ENCODE results near the gene UBR7.

The UBR7 gene

GRCh38 chr14:93262446-93262845 is 55.4 kb downstream of the UBR7 start:
- DNase-seq: no peak

GRCh38 chr14:93263416-93263815 is 56.4 kb downstream of the UBR7 start:
- no peak for DNase-seq

GRCh38 chr14:93266127-93266526 is 59.1 kb downstream of the UBR7 start:
- DNase-seq: no peak

GRCh38 chr14:93267149-93267711 is 60.2 kb downstream of the UBR7 start:
- no peak for DNase-seq

GRCh38 chr14:93268406-93268805 is 61.4 kb downstream of the UBR7 start:
- no peak for DNase-seq

GRCh38 chr14:93269341-93270068 is 62.4 kb downstream of the UBR7 start:
- peak; percentile 38 for DNase-seq

GRCh38 chr14:93271111-93271510 is 64.1 kb downstream of the UBR7 start:
- no peak for DNase-seq

GRCh38 chr14:93274055-93274806 is 67.2 kb downstream of the UBR7 start:
- DNase-seq: no peak

- no peak for DNase-seq
Measured at GRCh38 chr14:93276031-93276716, 69.1 kb downstream of the UBR7 start.
